Hematopoietic multipotent progenitor cell treated with erythropoietin and hydrocortisone succinate and interleukin-3 and kit ligand, for 17 days (in vitro differentiated cells): ENCODE measurements around the gene FBXW5.

ENCODE experiments used
- DNase-seq: peaks from one replicate; pipeline ENCODE4 v3.0.0-alpha.2; 2015; ENCODE audit warnings: low spot score

FBXW5 gene

DNA sequence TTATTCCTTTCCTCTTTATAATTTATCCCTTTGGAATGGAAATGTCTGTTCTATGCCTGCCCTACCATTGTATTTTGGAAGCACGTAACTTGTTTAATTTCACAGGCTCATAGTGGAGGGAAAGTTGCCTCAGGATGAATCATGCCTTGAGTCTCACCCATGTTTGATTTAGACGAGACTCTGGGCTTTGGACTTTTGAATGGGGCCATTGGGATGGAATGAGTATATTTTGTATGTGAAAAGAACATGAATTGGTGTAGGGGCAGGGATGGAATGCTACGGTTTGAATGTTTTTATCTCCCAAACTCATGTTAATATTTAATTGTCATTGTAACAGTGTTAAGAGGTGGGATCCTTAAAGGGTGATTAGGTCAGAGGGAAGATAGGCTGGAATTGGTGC lies 10.3 kb downstream of the FBXW5 start:
- DNase-seq, result no peak

DNA sequence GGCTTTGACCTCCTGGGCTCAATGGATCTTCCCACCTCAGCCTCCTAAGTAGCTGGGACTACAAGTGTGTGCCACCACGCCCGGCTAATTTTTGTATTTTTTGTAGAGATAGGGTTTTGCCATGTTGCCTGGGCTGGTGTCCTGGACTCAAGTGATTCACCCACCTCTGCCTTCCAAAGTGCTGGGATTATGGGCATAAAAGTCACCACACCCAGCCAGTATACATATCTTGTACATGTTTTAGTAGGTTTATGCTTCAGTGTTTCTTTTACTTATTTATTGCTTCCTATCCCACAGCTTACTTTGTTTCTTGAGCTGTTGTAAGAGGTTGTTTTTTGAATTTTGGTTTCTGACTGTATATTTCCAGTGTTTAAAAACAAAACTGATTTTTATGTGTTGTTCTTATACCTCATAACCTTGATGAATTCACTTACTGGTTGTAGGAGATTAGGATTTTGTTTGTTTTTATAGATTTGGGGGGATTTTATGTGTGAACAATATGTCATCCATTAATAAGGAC lies 12.9 kb downstream of the FBXW5 start:
- no peak for DNase-seq

DNA sequence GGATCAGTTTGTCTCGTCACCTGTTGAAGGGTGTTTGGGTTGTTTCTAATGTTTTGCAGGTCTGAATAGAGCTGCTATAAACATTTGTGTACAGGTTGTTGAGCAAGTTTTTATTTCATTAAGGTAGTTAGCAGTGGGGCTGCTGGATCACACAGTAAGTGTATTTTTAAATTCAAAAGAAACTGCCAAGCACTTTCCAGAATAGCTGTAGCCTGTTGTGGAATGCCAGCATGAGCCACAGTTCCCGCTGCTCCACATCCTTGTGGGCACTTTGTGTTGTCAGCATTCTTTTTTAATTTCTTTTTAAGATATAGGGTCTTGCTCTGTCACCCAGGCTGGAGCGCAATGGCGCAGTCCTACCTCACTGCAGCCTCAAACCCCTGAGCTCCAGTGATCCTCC lies 14.5 kb downstream of the FBXW5 start:
- DNase-seq, result no peak

DNA sequence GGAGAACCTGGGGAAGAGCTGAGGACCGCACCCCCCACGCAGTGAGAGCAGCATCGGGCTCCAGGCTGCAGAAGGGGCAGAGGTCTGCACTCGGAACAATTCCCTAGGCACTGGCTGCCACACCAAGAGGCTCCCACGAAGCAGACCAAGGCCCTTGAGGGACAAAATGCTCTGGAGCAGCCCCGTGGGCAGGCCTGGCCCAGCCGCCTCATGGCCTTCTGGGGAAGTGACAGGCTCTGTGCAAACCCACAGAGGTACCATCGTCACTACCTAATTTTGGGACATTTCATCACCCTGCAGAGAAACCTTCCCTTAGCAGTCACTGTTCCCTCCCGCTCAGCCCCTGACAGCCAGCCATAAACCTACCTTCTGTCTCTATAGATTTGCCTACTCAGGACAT lies 15.9 kb downstream of the FBXW5 start:
- DNase-seq, result no peak

DNA sequence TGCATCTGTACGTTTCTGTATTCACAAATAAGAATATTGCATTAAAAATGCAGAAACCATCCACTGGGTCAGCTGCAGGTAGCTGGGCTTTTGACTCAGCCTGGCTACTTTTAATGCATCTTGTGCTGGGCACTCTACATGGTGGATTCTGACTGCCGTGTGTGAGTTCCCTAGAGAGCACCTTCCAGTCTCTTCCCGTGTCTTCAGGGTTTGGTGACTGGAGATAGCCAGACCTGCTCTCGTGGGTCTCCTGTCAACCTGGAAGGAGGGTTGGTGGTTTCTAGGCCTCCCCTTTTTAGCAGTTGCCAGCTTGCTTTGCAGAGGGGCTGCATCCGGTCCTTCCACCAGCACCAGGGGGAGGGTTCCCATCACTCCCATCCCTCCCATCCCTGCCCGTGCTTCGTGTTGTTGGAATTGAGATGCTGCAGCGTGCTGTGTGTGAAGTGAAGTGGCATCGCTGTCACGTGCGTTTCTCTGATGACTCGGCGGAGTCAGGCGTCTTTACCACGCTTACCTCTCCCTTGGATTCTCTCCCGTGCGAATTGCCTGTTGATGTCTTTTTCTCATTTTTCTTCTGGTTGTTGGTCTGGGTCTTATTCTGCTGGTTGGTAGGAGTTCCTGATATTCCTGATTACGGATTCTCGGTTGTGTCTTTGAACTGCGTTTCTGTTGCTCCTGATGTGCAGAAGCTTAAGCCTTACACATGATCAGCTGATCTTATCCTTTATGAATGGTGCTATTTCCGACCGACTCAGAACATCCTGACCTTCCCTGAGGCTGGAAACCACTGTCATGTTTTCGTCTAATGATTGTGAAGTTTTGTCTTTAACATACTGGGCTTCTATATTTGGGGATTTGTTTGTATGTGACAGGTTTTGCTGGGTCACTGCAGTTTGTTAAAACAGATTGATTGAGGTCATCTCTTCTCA lies 16.9 kb downstream of the FBXW5 start:
- no peak for DNase-seq

DNA sequence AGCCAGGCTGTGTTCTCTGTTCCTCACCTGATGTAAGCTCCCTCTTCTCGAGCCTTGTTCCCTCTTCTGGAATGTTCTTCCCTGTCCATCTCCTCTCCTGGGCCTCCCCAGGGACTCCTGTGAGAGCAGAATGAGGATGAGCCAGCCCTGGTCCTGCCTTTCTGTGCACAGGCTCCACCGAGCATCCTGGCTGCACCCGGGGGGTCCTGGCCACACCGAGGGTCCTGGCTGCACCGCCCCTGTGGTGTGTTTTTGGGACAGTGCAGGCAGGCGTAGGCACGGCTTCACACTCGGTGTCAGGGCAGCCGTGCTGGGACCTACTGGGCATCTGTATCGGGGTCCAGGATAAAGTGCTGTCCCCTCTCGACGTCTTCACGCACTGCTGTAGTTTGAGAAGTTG lies 17.8 kb downstream of the FBXW5 start:
- no peak for DNase-seq

DNA sequence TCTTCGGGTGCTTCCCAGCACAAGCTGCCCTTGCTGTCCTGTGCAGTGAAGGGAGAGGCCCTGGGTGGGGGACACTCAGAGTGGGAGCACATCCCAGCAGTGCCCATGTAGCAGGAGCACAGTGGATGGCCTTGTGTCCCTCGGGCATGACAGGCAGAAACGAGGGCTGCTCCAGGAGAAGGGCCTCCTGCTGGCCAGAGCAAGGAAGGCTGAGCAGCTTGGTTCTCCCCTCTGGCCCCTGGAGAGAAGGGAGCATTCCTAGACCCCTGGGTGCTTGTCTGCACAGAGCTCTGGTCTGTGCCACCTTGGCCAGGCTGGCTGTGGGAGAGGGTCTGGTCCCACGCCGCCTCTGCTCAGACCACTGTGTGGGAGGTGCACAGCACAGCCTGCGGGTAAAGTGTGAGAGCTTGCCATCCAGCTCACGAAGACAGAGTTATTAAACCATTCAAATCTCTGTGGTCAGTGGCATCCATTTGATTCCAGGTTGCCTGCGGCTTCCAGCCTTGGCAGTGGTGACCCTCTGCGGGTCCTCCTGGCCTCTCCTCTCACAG lies 18.3 kb downstream of the FBXW5 start:
- DNase-seq, result no peak

DNA sequence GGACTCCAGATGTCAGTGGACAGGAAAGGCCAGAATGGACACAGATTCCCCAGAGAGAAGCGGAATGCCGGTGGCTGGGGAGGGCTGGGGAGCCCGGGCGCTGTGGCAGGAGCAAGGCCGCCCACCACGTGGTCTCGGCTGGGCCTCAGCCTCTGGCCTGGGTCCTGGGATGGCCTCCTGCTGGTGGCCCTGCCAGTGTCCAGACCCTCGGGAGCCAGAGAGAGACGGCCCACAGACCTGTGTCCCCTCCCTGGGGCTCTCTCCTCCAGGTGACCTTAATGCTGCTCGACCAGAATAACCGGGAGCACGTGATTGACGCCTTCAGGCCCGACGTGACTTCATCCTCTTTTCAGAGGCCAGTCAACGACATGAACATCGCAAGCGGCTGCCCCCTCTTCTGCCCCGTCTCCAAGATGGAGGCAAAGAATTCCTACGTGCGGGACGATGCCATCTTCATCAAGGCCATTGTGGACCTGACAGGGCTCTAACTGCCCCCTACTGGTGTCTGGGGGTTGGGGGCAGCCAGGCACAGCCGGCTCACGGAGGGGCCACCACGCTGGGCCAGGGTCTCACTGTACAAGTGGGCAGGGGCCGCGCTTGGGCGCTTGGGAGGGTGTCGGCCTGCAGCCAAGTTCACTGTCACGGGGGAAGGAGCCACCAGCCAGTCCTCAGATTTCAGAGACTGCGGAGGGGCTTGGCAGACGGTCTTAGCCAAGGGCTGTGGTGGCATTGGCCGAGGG lies 19.0 kb downstream of the FBXW5 start:
- DNase-seq, result no peak

DNA sequence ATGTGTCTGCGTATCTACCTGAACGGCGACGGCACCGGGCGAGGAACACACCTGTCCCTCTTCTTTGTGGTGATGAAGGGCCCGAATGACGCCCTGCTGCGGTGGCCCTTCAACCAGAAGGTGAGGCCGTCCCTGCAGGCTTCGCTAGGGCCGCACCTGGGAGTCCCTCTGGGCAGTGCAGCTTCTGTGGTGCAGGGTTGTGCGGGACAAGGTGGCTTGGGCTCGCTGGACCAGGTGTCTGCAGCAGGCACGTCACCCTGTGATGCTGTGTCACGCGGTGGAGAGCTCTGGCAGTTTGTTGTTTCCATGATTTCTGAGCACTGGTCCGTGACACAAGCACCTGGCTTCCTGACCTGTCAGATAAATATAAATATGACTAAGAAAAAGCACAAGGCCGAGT lies 20.7 kb downstream of the FBXW5 start:
- DNase-seq, result no peak

DNA sequence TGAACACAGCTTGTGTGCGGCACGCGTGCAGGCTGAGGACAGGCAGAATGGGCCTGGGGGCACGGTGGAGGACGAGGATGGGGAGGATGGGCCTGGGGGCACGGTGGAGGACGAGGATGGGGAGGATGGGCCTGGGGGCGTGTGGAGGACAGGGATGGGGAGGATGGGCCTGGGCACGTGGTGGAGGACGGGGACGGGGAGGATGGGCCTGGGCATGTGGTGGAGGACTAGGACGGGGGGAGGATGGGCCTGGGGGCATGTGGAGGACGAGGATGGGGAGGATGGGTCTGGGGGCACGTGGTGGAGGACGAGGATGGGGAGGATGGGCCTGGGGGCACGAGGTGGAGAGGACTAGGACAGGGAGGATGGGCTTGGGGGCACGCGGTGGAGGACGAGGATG lies 22.0 kb downstream of the FBXW5 start:
- DNase-seq, result no peak

DNA sequence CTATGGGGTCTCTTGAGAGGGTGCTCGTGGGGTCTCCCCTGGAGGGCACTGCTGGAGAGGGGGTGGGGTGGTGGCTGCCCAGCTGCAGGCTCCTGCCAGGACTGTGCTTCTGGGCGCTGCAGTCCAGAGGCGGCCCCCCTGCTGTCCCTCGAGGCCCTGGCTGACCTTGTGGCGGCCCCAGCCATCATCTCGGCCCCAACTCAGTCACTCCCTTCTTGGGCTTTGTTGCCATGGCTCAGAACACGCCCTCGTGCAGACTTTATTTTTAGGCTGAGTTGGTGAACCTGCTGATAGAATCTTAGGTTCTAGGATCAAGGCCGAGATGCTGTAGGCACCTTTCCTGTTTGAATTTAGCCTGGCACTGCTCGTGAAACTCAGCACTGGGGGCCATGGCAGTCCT lies 22.8 kb downstream of the FBXW5 start:
- no peak for DNase-seq

DNA sequence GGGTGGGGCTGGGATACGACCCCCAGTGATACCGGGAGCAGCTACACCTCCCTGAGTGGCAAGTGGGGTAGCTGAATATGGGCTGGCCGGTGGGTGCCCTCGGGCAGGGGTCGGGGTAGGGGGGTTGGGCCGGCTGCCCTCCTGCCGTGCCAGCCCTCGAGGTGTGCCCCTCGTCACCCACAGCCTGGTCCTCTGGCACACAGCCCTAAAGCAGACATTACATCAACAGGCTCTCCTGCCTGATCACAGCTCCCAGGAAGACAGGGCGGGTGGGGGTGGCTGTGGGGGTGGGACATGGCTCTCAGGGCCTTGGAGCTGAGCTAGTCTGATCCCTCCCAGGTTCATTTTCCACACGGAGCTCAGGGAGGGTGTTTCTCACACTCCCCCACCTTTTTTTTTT lies 23.2 kb downstream of the FBXW5 start:
- DNase-seq, result no peak

DNA sequence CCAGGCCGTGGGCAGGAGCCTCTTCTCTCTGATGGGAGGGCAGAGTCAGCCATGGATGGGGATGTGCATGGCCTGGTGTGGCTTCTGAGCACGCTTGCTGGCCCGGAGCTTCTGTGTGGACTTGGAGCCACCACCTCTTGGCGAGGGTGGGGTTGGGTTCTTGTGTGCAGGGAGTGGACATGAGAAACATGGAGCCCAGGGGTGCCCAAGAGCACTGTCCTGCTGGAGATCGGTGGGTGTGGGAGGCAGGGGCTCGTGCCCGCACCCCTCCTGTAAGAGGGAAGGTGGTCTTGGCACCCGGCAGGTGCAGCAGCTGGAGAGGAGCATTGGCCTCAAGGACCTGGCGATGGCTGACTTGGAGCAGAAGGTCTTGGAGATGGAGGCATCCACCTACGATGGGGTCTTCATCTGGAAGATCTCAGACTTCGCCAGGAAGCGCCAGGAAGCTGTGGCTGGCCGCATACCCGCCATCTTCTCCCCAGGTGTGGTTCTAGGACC lies 23.8 kb downstream of the FBXW5 start:
- no peak for DNase-seq

DNA sequence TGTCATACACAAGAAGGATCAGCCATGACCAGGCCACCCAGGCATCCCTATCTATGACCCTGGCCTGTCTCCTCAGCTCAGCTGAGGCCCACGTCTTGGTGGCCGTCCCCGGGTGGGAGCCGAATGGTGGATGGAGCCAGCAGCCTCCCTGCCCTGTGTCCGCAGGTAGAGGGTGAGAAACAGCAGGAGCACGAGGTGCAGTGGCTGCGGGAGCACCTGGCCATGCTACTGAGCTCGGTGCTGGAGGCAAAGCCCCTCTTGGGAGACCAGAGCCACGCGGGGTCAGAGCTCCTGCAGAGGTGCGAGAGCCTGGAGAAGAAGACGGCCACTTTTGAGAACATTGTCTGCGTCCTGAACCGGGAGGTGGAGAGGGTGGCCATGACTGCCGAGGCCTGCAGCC lies 24.5 kb downstream of the FBXW5 start:
- DNase-seq, result no peak

DNA sequence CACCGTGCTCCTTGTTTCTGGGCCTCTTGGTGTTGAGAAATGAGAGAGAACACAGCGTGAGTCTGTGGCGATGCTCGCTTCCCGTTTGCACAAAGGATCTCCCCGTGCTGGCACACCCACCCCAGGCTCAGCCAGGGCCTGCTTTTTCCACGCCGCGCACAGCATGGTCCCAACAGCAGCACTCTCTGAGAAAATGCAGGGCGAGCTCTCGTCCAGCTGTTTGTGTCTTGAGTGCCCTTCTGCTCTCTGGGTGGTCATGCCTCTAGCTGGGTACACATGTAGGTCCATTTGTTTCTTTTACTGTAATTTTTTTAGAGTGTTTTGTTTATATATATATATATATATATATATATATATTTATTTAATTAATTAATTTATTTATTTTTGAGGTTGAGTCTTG lies 26.6 kb downstream of the FBXW5 start:
- no peak for DNase-seq

DNA sequence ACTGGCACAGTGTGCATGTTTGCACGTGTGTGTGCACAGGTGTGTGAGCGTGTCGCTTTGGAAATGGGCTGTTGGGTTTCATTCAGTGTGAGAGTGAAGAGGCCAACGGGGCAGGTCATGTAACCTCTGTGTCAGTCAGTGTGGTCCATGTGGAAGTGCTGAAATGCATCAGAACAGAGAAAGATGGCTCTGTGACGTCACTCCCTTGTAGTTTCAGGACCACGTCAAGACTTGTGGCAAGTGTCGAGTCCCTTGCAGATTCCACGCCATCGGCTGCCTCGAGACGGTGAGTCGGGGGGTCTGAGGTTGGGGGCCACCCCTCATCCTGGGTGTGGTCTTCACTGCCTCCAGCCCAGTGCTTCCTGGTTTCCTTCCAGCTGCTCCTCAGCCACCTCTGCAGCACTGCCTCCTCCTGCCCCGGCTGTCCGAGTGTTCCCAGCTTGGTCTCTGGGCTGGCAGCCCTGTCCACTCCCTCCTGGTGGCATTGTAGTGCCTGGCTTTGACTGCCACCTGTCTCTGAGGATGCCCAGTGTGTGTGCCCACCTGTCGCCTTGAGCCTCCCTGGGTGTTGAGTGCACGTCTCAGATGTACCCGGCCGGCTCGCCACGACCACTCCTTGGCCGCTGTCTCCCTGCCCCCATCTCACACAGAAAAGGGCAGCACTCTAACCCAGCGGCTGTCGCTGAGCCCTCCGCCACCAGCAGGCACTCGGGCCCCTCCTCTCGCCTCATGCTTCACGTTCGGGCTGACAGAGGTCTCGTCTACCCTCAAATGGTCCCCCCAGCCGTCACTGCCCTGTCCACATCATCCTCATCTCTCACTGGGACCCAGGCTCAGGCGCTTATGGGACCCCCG lies 28.0 kb downstream of the FBXW5 start:
- DNase-seq, result no peak

DNA sequence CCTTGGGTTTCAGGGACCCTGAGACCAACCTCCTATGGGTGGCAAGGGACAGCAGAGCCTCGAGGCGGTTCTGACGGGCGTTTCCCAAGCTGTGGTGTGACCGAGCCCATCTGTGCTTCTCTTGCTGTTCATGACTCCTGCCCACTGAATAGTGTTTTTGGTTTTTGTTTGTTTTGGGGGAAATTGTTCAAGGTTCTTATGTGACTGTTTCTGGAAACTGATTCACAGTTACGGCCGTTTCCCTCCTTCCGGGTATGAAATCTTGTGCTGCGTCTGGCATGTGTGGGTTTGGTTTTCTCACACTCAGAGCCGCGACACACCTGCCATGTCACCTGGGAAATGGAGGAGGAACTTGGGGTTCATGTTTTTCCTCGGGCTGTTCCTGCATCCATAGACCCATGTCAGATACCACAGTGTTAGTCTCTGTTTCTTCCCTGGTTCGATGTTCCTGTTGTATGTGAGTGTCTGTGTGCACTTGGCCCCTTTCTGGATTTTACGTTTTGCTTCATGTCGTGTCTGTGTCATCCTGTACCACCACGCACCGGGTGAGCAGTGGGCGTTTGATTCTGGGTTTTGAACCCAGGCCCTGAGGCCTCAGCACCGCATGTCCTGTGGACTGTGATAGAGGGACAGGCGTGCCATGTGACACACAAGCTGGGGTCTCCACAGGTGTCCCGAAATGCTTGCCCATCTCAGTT lies 28.8 kb downstream of the FBXW5 start:
- DNase-seq, result no peak

DNA sequence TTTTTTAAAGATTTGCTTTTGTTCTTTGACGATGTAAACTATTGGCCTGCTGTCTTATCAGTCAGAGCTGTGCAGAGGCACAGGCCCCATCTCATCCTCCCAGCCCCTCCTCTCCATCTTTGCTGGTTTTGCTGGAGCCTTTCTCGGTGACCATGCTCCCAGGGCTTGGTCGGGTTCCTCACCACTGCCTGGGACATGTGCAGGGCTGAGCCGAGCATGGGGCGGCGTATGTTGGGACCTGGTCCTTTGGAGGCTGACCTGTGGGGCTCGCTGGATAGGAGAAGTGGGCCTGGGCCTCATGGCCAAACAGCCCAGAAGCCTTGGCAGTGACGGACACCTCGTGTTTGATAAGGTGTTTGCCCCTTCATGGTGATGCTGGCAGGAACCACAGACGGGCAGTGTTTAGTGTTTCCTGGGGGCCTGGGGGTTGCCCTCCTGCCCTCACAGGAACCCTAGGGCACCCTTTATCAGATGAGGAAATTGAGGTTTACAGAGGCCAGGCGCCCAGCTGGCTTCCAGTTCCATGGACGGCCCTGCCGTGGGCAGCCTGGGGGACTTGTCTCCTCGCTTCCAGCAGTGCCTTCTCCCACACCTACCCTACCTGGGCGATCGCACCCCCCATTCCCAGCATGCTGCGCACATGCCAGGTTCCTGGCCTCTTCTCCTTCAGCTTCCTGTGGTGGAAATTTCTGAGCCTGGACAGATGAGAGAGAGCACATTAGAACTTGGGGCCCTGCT lies 30.7 kb downstream of the FBXW5 start:
- no peak for DNase-seq

DNA sequence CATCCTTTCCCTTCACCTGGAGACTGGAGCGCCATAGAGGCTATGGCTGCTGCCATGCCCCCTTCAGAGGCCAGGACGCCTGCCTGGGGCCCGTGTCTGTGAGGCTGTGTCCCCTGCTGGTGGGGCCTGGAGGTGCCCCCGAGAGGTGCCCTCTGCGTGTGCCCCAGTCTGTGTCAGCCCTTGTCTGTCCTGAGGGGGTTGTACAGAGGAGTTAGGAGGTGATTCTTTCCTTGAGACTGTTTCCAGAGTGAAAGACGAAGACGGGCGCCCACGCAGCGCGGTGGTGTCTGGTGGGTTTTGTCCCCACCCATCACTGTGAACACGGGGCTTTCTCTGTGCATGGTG lies 33.7 kb downstream of the FBXW5 start:
- no peak for DNase-seq

DNA sequence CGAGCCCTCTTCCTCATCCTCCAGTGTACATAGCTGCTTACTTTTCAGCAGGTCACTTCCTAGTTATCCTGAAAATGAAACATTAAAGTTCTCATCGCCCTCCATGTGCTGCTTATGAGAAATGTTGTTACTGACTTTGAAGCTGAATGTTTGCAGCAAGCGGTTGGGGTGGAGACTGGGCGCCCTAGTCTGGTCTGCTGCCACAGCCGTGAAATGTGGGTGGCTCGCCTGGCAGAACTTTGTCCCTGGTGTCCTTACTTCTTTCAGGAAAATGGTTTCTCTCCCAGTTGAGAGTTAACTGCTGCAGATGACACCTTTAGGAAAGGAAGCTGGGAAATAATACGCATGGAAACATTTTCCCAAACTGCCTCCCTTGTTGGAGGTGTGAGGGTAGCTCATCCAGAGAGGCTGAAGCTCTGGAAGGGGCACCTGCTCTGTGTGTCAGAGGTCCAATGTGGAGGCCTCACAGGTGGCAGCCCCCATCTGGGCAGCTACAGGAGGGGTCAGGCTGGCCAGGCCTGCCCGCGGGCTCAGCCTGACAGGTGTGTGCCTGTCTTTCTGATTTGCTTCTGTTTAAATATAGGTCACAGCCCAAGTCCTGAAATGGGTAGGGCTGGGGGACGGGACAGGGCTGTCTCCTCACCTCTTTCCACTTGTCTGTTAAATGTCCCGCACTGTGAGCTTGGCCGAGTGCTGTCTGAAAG lies 34.2 kb downstream of the FBXW5 start:
- DNase-seq, result no peak
